HL-60 (cell line): ENCODE measurements around the gene IDH3G.

ENCODE experiments used
- GABPA ChIP-seq: IDR thresholded peaks from 2 replicates; pipeline ENCODE4 v1.6.1; 2012; ENCODE audit warnings: low read depth
- POLR2AphosphoS5 ChIP-seq: IDR thresholded peaks from 2 replicates; pipeline ENCODE4 v1.6.1; 2012; ENCODE audit warnings: low read depth
- TF ChIP-seq, protein P1 (sequence below): IDR thresholded peaks from one replicate; pipeline ENCODE4 v1.5.1; 2011; ENCODE audit warnings: low read length, control low read depth, inconsistent platforms; ENCODE audit not compliant: insufficient read depth

DNA sequence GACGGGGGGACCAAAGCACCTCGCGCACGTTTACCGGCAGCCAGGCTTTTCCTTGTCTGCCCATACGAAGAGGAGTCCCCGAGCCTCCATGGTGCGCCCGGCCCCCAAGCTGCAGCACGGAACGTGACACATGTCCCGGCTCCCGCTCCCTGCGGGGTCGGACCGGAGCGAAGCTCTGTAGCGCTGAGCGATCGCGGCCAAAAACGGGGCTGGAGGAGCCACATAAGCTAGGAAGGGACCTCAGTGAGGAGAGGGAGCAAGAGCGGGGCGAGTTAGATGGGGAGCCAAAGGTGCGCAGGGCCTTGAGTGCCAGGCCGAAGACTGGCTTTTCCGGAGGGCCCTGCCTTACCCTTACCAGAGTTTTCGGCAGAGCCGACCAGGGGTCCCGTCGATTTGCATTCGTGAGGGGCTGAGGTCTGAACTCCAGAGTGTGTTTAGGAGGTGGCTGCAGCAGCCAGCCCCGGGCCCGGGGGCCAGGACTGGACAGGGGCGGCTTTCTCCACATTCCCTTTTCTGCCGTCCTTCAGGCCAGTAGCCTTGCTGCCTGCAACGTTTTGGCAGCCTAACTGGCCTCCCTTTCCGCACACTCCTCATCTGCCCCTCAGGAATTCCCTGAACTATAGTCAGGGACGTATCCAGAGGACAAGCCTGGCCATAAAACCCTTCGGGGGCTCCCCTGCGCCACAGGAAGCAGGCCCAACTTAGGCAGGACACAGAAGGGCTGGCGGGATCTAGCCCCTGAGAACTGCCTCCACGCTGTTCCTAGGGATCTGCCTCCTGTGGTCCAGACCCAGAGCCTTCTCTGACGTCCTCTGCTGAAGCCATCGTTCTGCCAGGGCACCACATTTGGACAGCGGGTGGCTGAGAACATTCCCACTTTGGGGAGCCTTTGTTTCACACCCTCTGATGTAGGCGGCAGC, 982 bp upstream of the IDH3G start:
- TF ChIP-seq, protein P1, sequence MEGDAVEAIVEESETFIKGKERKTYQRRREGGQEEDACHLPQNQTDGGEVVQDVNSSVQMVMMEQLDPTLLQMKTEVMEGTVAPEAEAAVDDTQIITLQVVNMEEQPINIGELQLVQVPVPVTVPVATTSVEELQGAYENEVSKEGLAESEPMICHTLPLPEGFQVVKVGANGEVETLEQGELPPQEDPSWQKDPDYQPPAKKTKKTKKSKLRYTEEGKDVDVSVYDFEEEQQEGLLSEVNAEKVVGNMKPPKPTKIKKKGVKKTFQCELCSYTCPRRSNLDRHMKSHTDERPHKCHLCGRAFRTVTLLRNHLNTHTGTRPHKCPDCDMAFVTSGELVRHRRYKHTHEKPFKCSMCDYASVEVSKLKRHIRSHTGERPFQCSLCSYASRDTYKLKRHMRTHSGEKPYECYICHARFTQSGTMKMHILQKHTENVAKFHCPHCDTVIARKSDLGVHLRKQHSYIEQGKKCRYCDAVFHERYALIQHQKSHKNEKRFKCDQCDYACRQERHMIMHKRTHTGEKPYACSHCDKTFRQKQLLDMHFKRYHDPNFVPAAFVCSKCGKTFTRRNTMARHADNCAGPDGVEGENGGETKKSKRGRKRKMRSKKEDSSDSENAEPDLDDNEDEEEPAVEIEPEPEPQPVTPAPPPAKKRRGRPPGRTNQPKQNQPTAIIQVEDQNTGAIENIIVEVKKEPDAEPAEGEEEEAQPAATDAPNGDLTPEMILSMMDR: no peak
- TF ChIP-seq POLR2AphosphoS5: no peak
- TF ChIP-seq GABPA: no peak
